GM12878 (cell line): Measurements from ENCODE around the gene TBC1D30.

ENCODE experiments used
- ATF3 ChIP-seq: IDR thresholded peaks from 2 replicates; pipeline ENCODE4 v1.6.1; 2011; ENCODE audit warnings: low read depth, mild to moderate bottlenecking, low read length, moderate library complexity, borderline replicate concordance; ENCODE audit errors: extremely low read depth
- BCL11A ChIP-seq: IDR thresholded peaks from 2 replicates; pipeline ENCODE4 v1.6.1; 2011; ENCODE audit warnings: low read depth, low read length
- CTCF ChIP-seq, 3 experiments: IDR thresholded peaks in 2 of 3; conservative IDR thresholded peaks in 1 of 3; 2 replicates each; pipeline ENCODE4 v1.5.1; 2011; ENCODE audit warnings: low read depth in 3 of 3, low read length in 3 of 3, mild to moderate bottlenecking in 3 of 3, control low read depth in 2 of 3, moderate library complexity in 2 of 3, inconsistent platforms in 1 of 3, mixed read lengths in 1 of 3; ENCODE audit not compliant: control insufficient read depth in 2 of 3, insufficient read depth in 1 of 3; ENCODE audit errors: extremely low read depth in 1 of 3
- MTA3 ChIP-seq: IDR thresholded peaks from 2 replicates; pipeline ENCODE4 v1.6.1; 2012; ENCODE audit warnings: low read length, inconsistent platforms, borderline replicate concordance
- POLR2AphosphoS5 ChIP-seq: IDR thresholded peaks from 2 replicates; pipeline ENCODE4 v1.6.1; 2011; ENCODE audit warnings: mild to moderate bottlenecking, low read length, inconsistent platforms
- USF2 ChIP-seq: IDR thresholded peaks from 2 replicates; pipeline ENCODE4 v1.6.1; 2011; ENCODE audit warnings: low read depth, low read length, improper control_type of control experiment, borderline replicate concordance

- TF ChIP-seq BCL11A (no peak), USF2 (no peak), ATF3 (no peak), CTCF (IDR thresholded peaks at IDR 0.05 in 2 of 3, conservative IDR thresholded peaks at IDR 0.05 in 1 of 3; ENCODE audit: control insufficient read depth in 2 of 3, extremely low read depth in 1 of 3, insufficient read depth in 1 of 3, low read depth in 3 of 3, low read length in 3 of 3) (no peak), MTA3 (no peak), POLR2AphosphoS5 (no peak)
These were observed 52.1 kb downstream of the TBC1D30 start for GRCh38 chr12:64876388-64877071.
